ENCODE data around the gene RAI1. TPM values are rescaled to one million over a fixed set of nuclear protein-coding genes. Genes with fewer than 3 reads are reported as not detected.

The RAI1 gene
- total RNA-seq, 1 donor = 16.0 TPM

GRCh38 chr17:17659340-17659739 lies 21.9 kb upstream of the RAI1 start:
- no peak overlapping the region for H3K4me3 ChIP-seq (ENCODE audit: low read depth, low read length)
- no peak for TF ChIP-seq CTCF (IDR thresholded peaks at IDR 0.05; ENCODE audit: insufficient read depth, low read depth, low read length)
- no peak for DNase-seq (ENCODE audit: low read depth)

- DNase-seq (ENCODE audit: low read depth) = no peak
- TF ChIP-seq CTCF (IDR thresholded peaks at IDR 0.05; ENCODE audit: insufficient read depth, low read depth, low read length) = no peak
- no peak overlapping the region for H3K4me3 ChIP-seq (ENCODE audit: low read depth, low read length)
Observed at GRCh38 chr17:17661134-17661533, 20.1 kb upstream of the RAI1 start.

GRCh38 chr17:17661834-17662385 lies 19.3 kb upstream of the RAI1 start:
- no peak overlapping the region for H3K4me3 ChIP-seq (ENCODE audit: low read depth, low read length)
- no peak for DNase-seq (ENCODE audit: low read depth)
- peak; percentile 16 for TF ChIP-seq CTCF (IDR thresholded peaks at IDR 0.05; ENCODE audit: insufficient read depth, low read depth, low read length)

- no peak for TF ChIP-seq CTCF (IDR thresholded peaks at IDR 0.05; ENCODE audit: insufficient read depth, low read depth, low read length)
- H3K4me3 ChIP-seq (ENCODE audit: low read depth, low read length) = peak overlapping the region; percentile 7
- peak; percentile 95 for DNase-seq (ENCODE audit: low read depth)
Observed at GRCh38 chr17:17663160-17664063, 17.8 kb upstream of the RAI1 start.

GRCh38 chr17:17664064-17664452 lies 17.2 kb upstream of the RAI1 start:
- H3K4me3 ChIP-seq (ENCODE audit: low read depth, low read length) = no peak overlapping the region
- no peak for TF ChIP-seq CTCF (IDR thresholded peaks at IDR 0.05; ENCODE audit: insufficient read depth, low read depth, low read length)
- no peak for DNase-seq (ENCODE audit: low read depth)

- no peak overlapping the region for H3K4me3 ChIP-seq (ENCODE audit: low read depth, low read length)
- no peak for TF ChIP-seq CTCF (IDR thresholded peaks at IDR 0.05; ENCODE audit: insufficient read depth, low read depth, low read length)
- no peak for DNase-seq (ENCODE audit: low read depth)
Observed at GRCh38 chr17:17665255-17665654, 16.0 kb upstream of the RAI1 start.

Measured in fibroblast of villous mesenchyme (primary cell).